Esophagus muscularis mucosa (tissue), 4 donors: Measurements from ENCODE around the gene SPATA45. TPM values are rescaled to one million over a fixed set of nuclear protein-coding genes. Genes with fewer than 3 reads are reported as not detected.

Experiments
- DNase-seq: peaks from one replicate; pipeline ENCODE4 v3.0.0-alpha.2; 2017; ENCODE audit errors: extremely low spot score
- H3K27ac ChIP-seq, 4 donors: fragments of 200-600 bp; sonication (generic); replicated peaks in 1 of 4; 1 replicate in 3 of 4; 2 replicates in 1 of 4; pipeline ENCODE4 v1.5.1; 2016 to 2019; ENCODE audit warnings: mild to moderate bottlenecking in 1 of 4
- H3K27me3 ChIP-seq, 4 donors: fragments of 200-600 bp; sonication (generic); one replicate each; pipeline versions ENCODE4 v1.5.1 to v1.6.0; 2016 to 2019
- H3K36me3 ChIP-seq, 4 donors: fragments of 200-600 bp; sonication (generic); one replicate each; pipeline ENCODE4 v1.5.1; 2016 to 2019
- H3K4me1 ChIP-seq, 4 donors: fragments of 200-600 bp; sonication (generic); one replicate each; pipeline ENCODE4 v1.5.1; 2016 to 2019
- H3K4me3 ChIP-seq, 4 donors: fragments of 200-600 bp; sonication (generic); 1 replicate in 2 of 4; 2 replicates in 2 of 4; pipeline ENCODE4 v1.5.1; 2016 to 2019; ENCODE audit warnings: mild to moderate bottlenecking in 4 of 4, moderate library complexity in 1 of 4
- H3K9me3 ChIP-seq, 4 donors: fragments of 200-600 bp; sonication (generic); 1 replicate in 3 of 4; 2 replicates in 1 of 4; pipeline ENCODE4 v1.5.1; 2016 to 2019
- EP300 ChIP-seq: sonication (generic); formaldehyde crosslinking; IDR thresholded peaks from one replicate; pipeline ENCODE4 v1.6.1; 2017; ENCODE audit warnings: antibody characterized with exemption
- POLR2A ChIP-seq: fragments of 450-650 bp; IDR thresholded peaks from one replicate; pipeline ENCODE4 v1.6.1; 2017; ENCODE audit warnings: antibody characterized with exemption, moderate library complexity, mild to moderate bottlenecking, low read depth
- POLR2AphosphoS5 ChIP-seq, 2 donors: sonication (generic); formaldehyde crosslinking; IDR thresholded peaks; one replicate each; pipeline ENCODE4 v1.6.1; 2017; ENCODE audit warnings: antibody characterized with exemption in 2 of 2
- WGBS: methylation state at CpG from one replicate; pipeline ENCODE4 v1.1.5; 2018; 5-methylcytosine and 5-hydroxymethylcytosine counted together
- intact Hi-C: fragments of 100-400 bp; cut with DNase I; formaldehyde crosslinking; loops from one replicate; pipeline ENCODE4 v1.15.1; 2023
- small RNA-seq, 3 donors: library from RNA; depleted of rRNA; stranded (forward); fragments of <200 nt; gene quantifications; one replicate each; pipeline ENCODE3, GENCODE V24; 2016
- total RNA-seq, 4 donors: library from RNA; depleted of rRNA; stranded (reverse); fragments of >200 nt; gene quantifications; one replicate each; pipeline versions ENCODE4 v1.1.0 to v1.2.1, GENCODE V29; 2016
- TF ChIP-seq, protein P1 (sequence below), 3 experiments: fragments of 200-600 bp in 2 of 3; fragments of 450-650 bp in 1 of 3; sonication (generic) in 2 of 3; IDR thresholded peaks; one replicate each; pipeline ENCODE4 v1.5.1; 2017 to 2019; ENCODE audit warnings: antibody characterized with exemption in 3 of 3, mild to moderate bottlenecking in 2 of 3, moderate library complexity in 1 of 3

SPATA45 gene
- total RNA-seq, 4 donors from 2014 or later = not detected

DNA sequence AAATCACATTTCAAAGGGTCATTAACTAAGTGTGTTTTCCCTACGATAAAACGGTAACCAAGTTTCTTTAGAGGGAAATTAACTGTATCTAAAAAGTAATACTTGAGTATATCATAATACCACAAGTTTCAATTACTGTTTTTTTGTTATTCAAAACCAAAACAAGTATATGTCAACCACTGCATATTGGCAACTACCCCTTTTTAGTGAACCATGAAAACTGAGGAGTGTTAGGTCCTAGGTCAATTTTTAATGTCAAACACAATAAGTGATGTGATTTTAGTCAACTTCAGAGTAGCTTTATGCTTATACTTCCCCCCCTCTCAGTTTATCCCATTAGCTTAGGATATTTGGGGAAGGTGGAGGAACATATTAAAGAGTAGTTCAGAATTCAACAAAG, 66.2 kb downstream of the SPATA45 start:
- TF ChIP-seq POLR2AphosphoS5 (IDR thresholded peaks at IDR 0.05) = no peak
- TF ChIP-seq EP300 = no peak
- TF ChIP-seq, protein P1, sequence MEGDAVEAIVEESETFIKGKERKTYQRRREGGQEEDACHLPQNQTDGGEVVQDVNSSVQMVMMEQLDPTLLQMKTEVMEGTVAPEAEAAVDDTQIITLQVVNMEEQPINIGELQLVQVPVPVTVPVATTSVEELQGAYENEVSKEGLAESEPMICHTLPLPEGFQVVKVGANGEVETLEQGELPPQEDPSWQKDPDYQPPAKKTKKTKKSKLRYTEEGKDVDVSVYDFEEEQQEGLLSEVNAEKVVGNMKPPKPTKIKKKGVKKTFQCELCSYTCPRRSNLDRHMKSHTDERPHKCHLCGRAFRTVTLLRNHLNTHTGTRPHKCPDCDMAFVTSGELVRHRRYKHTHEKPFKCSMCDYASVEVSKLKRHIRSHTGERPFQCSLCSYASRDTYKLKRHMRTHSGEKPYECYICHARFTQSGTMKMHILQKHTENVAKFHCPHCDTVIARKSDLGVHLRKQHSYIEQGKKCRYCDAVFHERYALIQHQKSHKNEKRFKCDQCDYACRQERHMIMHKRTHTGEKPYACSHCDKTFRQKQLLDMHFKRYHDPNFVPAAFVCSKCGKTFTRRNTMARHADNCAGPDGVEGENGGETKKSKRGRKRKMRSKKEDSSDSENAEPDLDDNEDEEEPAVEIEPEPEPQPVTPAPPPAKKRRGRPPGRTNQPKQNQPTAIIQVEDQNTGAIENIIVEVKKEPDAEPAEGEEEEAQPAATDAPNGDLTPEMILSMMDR (IDR thresholded peaks at IDR 0.05) = no peak
- TF ChIP-seq POLR2A = no peak
- Histone ChIP-seq H3K4me3 (no peak overlapping the region), H3K36me3 (peaks cover 0 to 52% (median 35%) of the 10 kb centered on the region in 4 donors), H3K4me1 (no peaks in the 10 kb centered on the region), H3K9me3 (no peaks in the 10 kb centered on the region), H3K27ac (no peak overlapping the region), H3K27me3 (no peaks in the 10 kb centered on the region)
- intact Hi-C loops = loop anchor here (5.0 kb wide), 2 partner anchors 114 to 304 kb away; no protein-coding TSS in a partner anchor
- WGBS = 88% methylated on average over 2 of the region's 2 CpGs
- DNase-seq = no peak

DNA sequence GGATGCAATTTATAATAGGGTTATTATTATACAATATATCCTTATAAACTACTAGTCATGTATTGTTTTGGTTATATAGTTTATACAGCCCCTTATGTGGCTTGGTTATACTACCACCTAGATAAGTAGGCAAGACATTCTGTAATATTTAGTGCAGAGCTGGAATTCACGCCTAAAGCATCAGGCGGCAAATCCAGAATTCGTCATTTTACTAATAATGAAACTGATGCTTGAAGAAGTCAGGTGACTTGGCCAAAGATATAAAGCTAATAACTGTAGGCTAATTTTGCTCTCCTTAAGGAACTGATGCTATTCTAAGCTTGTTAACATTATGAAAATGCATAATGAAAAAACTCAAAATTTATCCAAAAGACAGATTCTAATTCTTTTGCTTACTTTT, 66.7 kb downstream of the SPATA45 start:
- no peak for TF ChIP-seq EP300
- no peak for TF ChIP-seq POLR2A
- TF ChIP-seq POLR2AphosphoS5 (IDR thresholded peaks at IDR 0.05) = no peak
- TF ChIP-seq, protein P1 (IDR thresholded peaks at IDR 0.05) = no peak
- H3K36me3 ChIP-seq = peaks cover 0 to 49% (median 33%) of the 10 kb centered on the region in 4 donors
- intact Hi-C loops = loop anchor here (5.0 kb wide), 2 partner anchors 113 to 303 kb away; no protein-coding TSS in a partner anchor

More for the DNA sequence above, 66.7 kb downstream of the SPATA45 start:
- Histone ChIP-seq H3K27ac (no peak overlapping the region), H3K9me3 (no peaks in the 10 kb centered on the region), H3K4me1 (no peaks in the 10 kb centered on the region), H3K4me3 (no peak overlapping the region), H3K27me3 (no peaks in the 10 kb centered on the region)
- no peak for DNase-seq
- WGBS = 87% methylated on average over 3 of the region's 3 CpGs

Small RNA genes within 50 kb of the gene (small RNA-seq; reads per million reads assigned to genes)
- 0 reads per million in 3 donors for gene AC104333.1
- gene AC104333.2 = 0 reads per million in 3 donors

Other genes with a start within 250 kb of the SPATA45 start
- gene ATF3, start 238.9 kb downstream of the SPATA45 start, total RNA-seq = 10 to 100 TPM in 1 of 4 donors, 1 to 10 TPM in 3; 2.9 to 29.7 (median 3.7) TPM
- gene BATF3, start 147.8 kb downstream of the SPATA45 start, total RNA-seq = 1 to 10 TPM; 2.1 to 8.1 (median 5.9) TPM
- 10 to 100 TPM; 20.0 to 42.0 (median 30.8) TPM for gene NSL1, start 55.9 kb downstream of the SPATA45 start, total RNA-seq
- 10 to 100 TPM in 3 of 4 donors, 1 to 10 TPM in 1; 9.9 to 14.1 (median 12.6) TPM for gene TATDN3, start 55.8 kb downstream of the SPATA45 start, total RNA-seq
- 1 to 10 TPM; 3.1 to 4.3 (median 3.7) TPM for gene FLVCR1, start 10.6 kb upstream of the SPATA45 start, total RNA-seq
- gene VASH2, start 102.9 kb upstream of the SPATA45 start, total RNA-seq = 1 to 10 TPM; 1.9 to 8.3 (median 2.6) TPM
- gene ANGEL2, start 168.2 kb upstream of the SPATA45 start, total RNA-seq = 10 to 100 TPM; 24.4 to 46.1 (median 34.8) TPM
- gene RPS6KC1, start 203.6 kb upstream of the SPATA45 start, total RNA-seq = 10 to 100 TPM; 21.0 to 26.8 (median 23.8) TPM